ENCODE data around the gene MRPL36. TPM values are rescaled to one million over a fixed set of nuclear protein-coding genes. Genes with fewer than 3 reads are reported as not detected.
"Not testable (repeated sequence)": the region's sequence is repeated elsewhere in the genome, so short reads cannot be mapped to it uniquely, and the experiment has no call there.

The MRPL36 gene
- total RNA-seq, 1 donor from 2014 or later, result 64.7 TPM

- DNase-seq (ENCODE audit: extremely low read depth, low read depth, low spot score), result no peak
These were observed 2.4 kb downstream of the MRPL36 start for GRCh38 chr5:1797103-1797800.

GRCh38 chr5:1796371-1797102 lies 3.1 kb downstream of the MRPL36 start:
- DNase-seq (ENCODE audit: extremely low read depth, low read depth, low spot score), result no peak

- no peak for DNase-seq (ENCODE audit: extremely low read depth, low read depth, low spot score)
These were observed 3.7 kb downstream of the MRPL36 start for GRCh38 chr5:1795931-1796330.

GRCh38 chr5:1795506-1795905 lies 4.1 kb downstream of the MRPL36 start:
- DNase-seq (ENCODE audit: extremely low read depth, low read depth, low spot score), result no peak

GRCh38 chr5:1794901-1795290 lies 4.7 kb downstream of the MRPL36 start:
- DNase-seq (ENCODE audit: extremely low read depth, low read depth, low spot score), result no peak

GRCh38 chr5:1793966-1794900 lies 5.4 kb downstream of the MRPL36 start:
- no peak for DNase-seq (ENCODE audit: extremely low read depth, low read depth, low spot score)

- DNase-seq (ENCODE audit: extremely low read depth, low read depth, low spot score), result no peak
These were observed 6.3 kb downstream of the MRPL36 start for GRCh38 chr5:1793301-1793740.

- peak; percentile 61 for DNase-seq (ENCODE audit: extremely low read depth, low read depth, low spot score)
These were observed 6.8 kb downstream of the MRPL36 start for GRCh38 chr5:1792842-1793266.

- no peak for DNase-seq (ENCODE audit: extremely low read depth, low read depth, low spot score)
These were observed 8.5 kb downstream of the MRPL36 start for GRCh38 chr5:1791176-1791575.

GRCh38 chr5:1789834-1790471 lies 9.7 kb downstream of the MRPL36 start:
- DNase-seq (ENCODE audit: extremely low read depth, low read depth, low spot score), result no peak

- DNase-seq (ENCODE audit: extremely low read depth, low read depth, low spot score), result not testable (repeated sequence)
These were observed 10.2 kb downstream of the MRPL36 start for GRCh38 chr5:1789438-1789833.

GRCh38 chr5:1788828-1789227 lies 10.8 kb downstream of the MRPL36 start:
- no peak for DNase-seq (ENCODE audit: extremely low read depth, low read depth, low spot score)

- no peak for DNase-seq (ENCODE audit: extremely low read depth, low read depth, low spot score)
These were observed 11.4 kb downstream of the MRPL36 start for GRCh38 chr5:1788200-1788599.

- DNase-seq (ENCODE audit: extremely low read depth, low read depth, low spot score), result no peak
These were observed 12.1 kb downstream of the MRPL36 start for GRCh38 chr5:1787472-1788047.

- DNase-seq (ENCODE audit: extremely low read depth, low read depth, low spot score), result no peak
These were observed 12.8 kb downstream of the MRPL36 start for GRCh38 chr5:1786621-1787471.

GRCh38 chr5:1785984-1786383 lies 13.7 kb downstream of the MRPL36 start:
- no peak for DNase-seq (ENCODE audit: extremely low read depth, low read depth, low spot score)

- no peak for DNase-seq (ENCODE audit: extremely low read depth, low read depth, low spot score)
These were observed 14.6 kb downstream of the MRPL36 start for GRCh38 chr5:1785062-1785461.

GRCh38 chr5:1784197-1785050 lies 15.2 kb downstream of the MRPL36 start:
- DNase-seq (ENCODE audit: extremely low read depth, low read depth, low spot score), result no peak

GRCh38 chr5:1783216-1783554 lies 16.5 kb downstream of the MRPL36 start:
- DNase-seq (ENCODE audit: extremely low read depth, low read depth, low spot score), result no peak

All from glomerular endothelial cell (primary cell).